HL-60 (cell line): Measurements from ENCODE around the gene RHBDF2.

Experiments
- DNase-seq, 2 experiments: peaks; one replicate each; pipeline ENCODE4 v3.0.0-alpha.2; 2010 to 2020; ENCODE audit warnings: low read depth in 1 of 2, low spot score in 1 of 2
- H3K27ac ChIP-seq: fragments of 250-450 bp; sonication (Bioruptor Pico); replicated peaks from 2 replicates; pipeline ENCODE4 v1.5.1; 2020; ENCODE audit warnings: mild to moderate bottlenecking, moderate library complexity
- H3K27me3 ChIP-seq: fragments of 250-450 bp; sonication (Bioruptor Pico); 2 replicates; pipeline ENCODE4 v1.5.1; 2021; ENCODE audit warnings: mild to moderate bottlenecking, moderate library complexity; ENCODE audit not compliant: insufficient read depth, poor library complexity, severe bottlenecking
- H3K4me3 ChIP-seq: replicated peaks from 2 replicates; pipeline ENCODE4 v1.5.1; 2011; ENCODE audit warnings: mild to moderate bottlenecking, control low read depth, low read length; ENCODE audit not compliant: insufficient read depth
- GABPA ChIP-seq: IDR thresholded peaks from 2 replicates; pipeline ENCODE4 v1.6.1; 2012; ENCODE audit warnings: low read depth
- POLR2AphosphoS5 ChIP-seq: IDR thresholded peaks from 2 replicates; pipeline ENCODE4 v1.6.1; 2012; ENCODE audit warnings: low read depth
- SPI1 ChIP-seq: IDR thresholded peaks from 2 replicates; pipeline ENCODE4 v1.6.1; 2012; ENCODE audit warnings: low read depth, mild to moderate bottlenecking, borderline replicate concordance
- TF ChIP-seq, protein P1 (sequence below): IDR thresholded peaks from 2 replicates; pipeline ENCODE4 v1.6.1; 2012; ENCODE audit warnings: low read depth; ENCODE audit not compliant: insufficient replicate concordance
- TF ChIP-seq, protein P2 (sequence below): IDR thresholded peaks from one replicate; pipeline ENCODE4 v1.5.1; 2011; ENCODE audit warnings: low read length, control low read depth, inconsistent platforms; ENCODE audit not compliant: insufficient read depth

Gene RHBDF2

DNA sequence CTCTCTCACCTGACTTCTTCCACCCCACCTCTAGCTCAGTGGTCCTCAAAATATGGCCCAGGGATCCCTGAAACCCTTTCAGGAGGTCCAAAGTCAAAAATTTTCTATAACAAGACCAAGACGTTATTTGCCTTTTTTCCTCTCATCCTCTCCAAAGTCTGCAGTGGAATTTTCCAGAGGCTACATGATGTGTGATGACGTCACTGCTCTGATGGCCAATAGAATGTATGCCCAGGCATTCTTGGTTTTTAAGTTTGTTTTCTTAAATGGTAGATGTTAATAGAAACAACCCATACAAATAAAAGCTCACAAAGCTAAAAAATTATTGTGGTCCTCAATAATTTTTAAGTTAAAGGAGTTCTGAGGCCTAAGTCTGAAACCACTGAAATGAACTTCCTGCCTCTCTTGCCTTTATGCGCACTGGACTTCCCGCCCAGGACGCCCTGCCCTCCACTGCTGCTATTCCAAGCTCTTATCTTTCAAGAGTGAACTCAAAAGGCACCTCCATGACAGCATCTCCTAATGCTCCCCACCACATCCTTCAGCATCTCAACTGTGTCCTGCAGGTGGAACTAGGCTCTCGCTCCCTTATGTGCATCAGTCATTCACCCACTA, 61.8 kb downstream of the RHBDF2 start:
- DNase-seq: no peak
- H3K4me3 ChIP-seq: no peak overlapping the region
- no peak overlapping the region for H3K27ac ChIP-seq
- no peaks in the 10 kb centered on the region for H3K27me3 ChIP-seq
- TF ChIP-seq GABPA (no peak), SPI1 (no peak), POLR2AphosphoS5 (no peak)
- TF ChIP-seq, protein P1, sequence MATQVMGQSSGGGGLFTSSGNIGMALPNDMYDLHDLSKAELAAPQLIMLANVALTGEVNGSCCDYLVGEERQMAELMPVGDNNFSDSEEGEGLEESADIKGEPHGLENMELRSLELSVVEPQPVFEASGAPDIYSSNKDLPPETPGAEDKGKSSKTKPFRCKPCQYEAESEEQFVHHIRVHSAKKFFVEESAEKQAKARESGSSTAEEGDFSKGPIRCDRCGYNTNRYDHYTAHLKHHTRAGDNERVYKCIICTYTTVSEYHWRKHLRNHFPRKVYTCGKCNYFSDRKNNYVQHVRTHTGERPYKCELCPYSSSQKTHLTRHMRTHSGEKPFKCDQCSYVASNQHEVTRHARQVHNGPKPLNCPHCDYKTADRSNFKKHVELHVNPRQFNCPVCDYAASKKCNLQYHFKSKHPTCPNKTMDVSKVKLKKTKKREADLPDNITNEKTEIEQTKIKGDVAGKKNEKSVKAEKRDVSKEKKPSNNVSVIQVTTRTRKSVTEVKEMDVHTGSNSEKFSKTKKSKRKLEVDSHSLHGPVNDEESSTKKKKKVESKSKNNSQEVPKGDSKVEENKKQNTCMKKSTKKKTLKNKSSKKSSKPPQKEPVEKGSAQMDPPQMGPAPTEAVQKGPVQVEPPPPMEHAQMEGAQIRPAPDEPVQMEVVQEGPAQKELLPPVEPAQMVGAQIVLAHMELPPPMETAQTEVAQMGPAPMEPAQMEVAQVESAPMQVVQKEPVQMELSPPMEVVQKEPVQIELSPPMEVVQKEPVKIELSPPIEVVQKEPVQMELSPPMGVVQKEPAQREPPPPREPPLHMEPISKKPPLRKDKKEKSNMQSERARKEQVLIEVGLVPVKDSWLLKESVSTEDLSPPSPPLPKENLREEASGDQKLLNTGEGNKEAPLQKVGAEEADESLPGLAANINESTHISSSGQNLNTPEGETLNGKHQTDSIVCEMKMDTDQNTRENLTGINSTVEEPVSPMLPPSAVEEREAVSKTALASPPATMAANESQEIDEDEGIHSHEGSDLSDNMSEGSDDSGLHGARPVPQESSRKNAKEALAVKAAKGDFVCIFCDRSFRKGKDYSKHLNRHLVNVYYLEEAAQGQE: no peak
- TF ChIP-seq, protein P2, sequence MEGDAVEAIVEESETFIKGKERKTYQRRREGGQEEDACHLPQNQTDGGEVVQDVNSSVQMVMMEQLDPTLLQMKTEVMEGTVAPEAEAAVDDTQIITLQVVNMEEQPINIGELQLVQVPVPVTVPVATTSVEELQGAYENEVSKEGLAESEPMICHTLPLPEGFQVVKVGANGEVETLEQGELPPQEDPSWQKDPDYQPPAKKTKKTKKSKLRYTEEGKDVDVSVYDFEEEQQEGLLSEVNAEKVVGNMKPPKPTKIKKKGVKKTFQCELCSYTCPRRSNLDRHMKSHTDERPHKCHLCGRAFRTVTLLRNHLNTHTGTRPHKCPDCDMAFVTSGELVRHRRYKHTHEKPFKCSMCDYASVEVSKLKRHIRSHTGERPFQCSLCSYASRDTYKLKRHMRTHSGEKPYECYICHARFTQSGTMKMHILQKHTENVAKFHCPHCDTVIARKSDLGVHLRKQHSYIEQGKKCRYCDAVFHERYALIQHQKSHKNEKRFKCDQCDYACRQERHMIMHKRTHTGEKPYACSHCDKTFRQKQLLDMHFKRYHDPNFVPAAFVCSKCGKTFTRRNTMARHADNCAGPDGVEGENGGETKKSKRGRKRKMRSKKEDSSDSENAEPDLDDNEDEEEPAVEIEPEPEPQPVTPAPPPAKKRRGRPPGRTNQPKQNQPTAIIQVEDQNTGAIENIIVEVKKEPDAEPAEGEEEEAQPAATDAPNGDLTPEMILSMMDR: no peak

- DNase-seq: no peak
- TF ChIP-seq, protein P2: no peak
- TF ChIP-seq SPI1: no peak
- TF ChIP-seq GABPA: no peak
- no peak for TF ChIP-seq POLR2AphosphoS5
- TF ChIP-seq, protein P1: no peak
- Histone ChIP-seq H3K27ac (no peak overlapping the region), H3K27me3 (no peaks in the 10 kb centered on the region), H3K4me3 (no peak overlapping the region)
These were observed 62.3 kb downstream of the RHBDF2 start for GRCh38 chr17:76438906-76439305.

- TF ChIP-seq SPI1: no peak
- TF ChIP-seq, protein P2: no peak
- no peak for TF ChIP-seq POLR2AphosphoS5
- TF ChIP-seq GABPA: no peak
- TF ChIP-seq, protein P1: no peak
- no peak for DNase-seq
- Histone ChIP-seq H3K27ac (no peak overlapping the region), H3K27me3 (no peaks in the 10 kb centered on the region), H3K4me3 (no peak overlapping the region)
These were observed 63.5 kb downstream of the RHBDF2 start for GRCh38 chr17:76437467-76438402.
